Measurements from ENCODE around the gene DTNBP1. TPM values are rescaled to one million over a fixed set of nuclear protein-coding genes. Genes with fewer than 3 reads are reported as not detected.

Gene DTNBP1
- total RNA-seq: 10 to 100 TPM; 24.1 TPM
- 10 to 100 TPM; 34.3 to 34.8 TPM for polyA plus RNA-seq

DNA sequence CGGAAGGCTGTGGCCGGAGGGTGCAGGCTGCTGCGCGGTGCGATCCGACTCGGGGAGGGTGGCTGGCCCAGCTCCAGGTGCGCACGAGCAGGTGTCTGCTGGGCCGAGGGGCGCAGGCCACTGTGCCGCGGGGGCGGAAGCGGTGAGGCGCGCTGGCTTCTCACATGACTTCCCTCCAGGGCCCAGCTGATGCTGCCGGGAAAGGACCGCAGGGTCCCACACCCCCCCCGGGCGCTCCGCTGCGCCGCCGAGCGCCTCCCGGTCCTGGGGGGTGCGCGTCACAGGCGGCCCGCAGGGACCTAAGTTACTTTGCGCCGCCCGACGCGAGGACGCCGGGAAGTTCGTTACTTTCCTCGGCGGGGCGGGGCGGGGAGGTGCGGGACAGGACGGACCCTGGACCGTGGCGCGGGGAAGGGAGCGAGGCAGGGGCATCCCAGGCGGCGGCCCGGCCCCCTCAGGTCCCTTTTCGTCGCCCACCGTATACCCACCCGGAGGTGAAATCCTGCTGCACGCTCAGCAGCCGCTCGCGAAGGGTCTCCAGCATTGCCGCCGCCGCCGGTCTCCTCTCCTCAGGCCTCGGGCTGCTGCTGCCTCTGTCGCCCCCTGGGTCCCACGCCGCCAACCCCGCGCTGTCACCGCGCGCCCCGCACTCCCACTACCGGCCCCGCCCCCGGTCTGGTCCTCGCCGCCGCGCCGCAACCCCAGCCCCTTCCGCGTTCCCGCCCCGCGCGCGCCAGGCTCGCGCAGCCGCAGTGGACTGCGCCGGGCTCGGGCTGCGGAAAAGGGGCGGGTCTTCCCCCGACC is at the start of gene DTNBP1:
Gene DTNBP1 (minus strand): TSS at position 703 of the 804 bp plus-strand sequence. CDS start 159 bp downstream, at position 544.
- Histone ChIP-seq H3K27me3 (ENCODE audit: insufficient read depth, low read length) (no peaks in the 10 kb centered on the region), H3K4me3 (ENCODE audit: low read length in 2 of 2) (peak within 1 kb of the TSS; percentile 62 to 76), H3K4me1 (ENCODE audit: insufficient read depth, low read length) (peaks cover 21% of the 10 kb centered on the region), H3K27ac (ENCODE audit: low read depth, low read length) (peak within 1 kb of the TSS; percentile 60), H3K9me3 (ENCODE audit: control insufficient read depth in 1 of 2, low read length in 2 of 2) (no peaks in the 10 kb centered on the region), H3K36me3 (ENCODE audit: insufficient read depth, low read length) (no peaks in the 10 kb centered on the region)
- H3K27ac Mint-ChIP-seq: peak within 1 kb of the TSS; percentile 77 to 88 (median 86)
- DNase-seq: peak; percentile 79 to 87 (median 81)
- ChIA-PET CTCF (ENCODE audit: partially characterized antibody) (interaction anchor here (0.9 kb wide), 1 partner anchor 37 kb away, joined by 3 read pairs; no protein-coding TSS in a partner anchor), POLR2A (ENCODE audit: partially characterized antibody) (interaction anchor here (0.8 to 2.4 kb wide), 7 partner anchors 9 to 521 kb away, joined by 3 to 9 read pairs (median 4); partner anchors contain the start of gene MYLIP)
- H3K4me3 Mint-ChIP-seq: peak within 1 kb of the TSS; percentile 73 to 91 (median 86)
- peaks cover 24 to 47% (median 37%) of the 10 kb centered on the region in 4 donors for H3K4me1 Mint-ChIP-seq
- H3K36me3 Mint-ChIP-seq: peaks cover 7 to 10% of the 10 kb centered on the region in 2 donors
- no peaks in the 10 kb centered on the region for H3K9me3 Mint-ChIP-seq
- H3K27me3 Mint-ChIP-seq: peaks cover 0 to 4% of the 10 kb centered on the region in 2 donors
- intact Hi-C loops (cut with micrococcal nuclease): loop anchor here (1.0 to 5.0 kb wide), 3 partner anchors 29 to 1100 kb away; partner anchors contain the start of genes ATXN1 and MYLIP

DNA sequence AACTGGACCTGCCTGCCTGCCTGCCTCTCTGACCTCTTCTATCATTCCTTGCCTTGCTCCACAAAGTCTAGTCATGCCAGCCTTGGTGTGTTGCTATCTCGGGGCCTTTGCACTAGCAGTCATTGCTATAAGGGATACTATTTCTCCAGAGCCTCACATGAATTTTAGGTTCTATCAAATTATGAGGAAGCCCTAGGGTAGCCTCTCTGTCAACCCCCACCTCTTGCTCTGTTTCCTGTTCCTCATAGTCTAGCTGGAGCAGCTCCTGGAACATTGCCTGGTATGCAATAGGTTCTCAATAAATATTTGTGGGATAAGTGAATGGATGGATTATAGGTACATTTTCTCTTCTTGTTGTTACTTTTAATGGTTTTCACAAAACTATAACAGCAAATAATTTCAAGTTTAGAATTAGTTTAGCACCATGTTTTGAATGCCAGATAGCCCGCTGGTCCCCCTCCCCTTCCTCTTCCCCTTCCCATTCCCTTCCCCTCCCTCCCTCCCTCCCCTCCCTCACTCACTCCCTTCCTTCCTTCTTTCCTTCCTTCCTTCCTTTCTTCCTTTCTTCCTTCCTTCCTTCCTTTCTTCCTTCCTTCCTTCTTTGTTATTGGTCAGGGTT is 46.9 kb upstream of the DTNBP1 start:
- H3K27ac Mint-ChIP-seq: no peak overlapping the region
- no peak for DNase-seq
- no peak overlapping the region for H3K27ac ChIP-seq (ENCODE audit: low read depth, low read length)
- H3K4me1 ChIP-seq (ENCODE audit: insufficient read depth, low read length): no peaks in the 10 kb centered on the region
- H3K4me3 ChIP-seq (ENCODE audit: low read length in 2 of 2): no peak overlapping the region
- no peaks in the 10 kb centered on the region for H3K36me3 Mint-ChIP-seq
- POLR2A ChIA-PET (ENCODE audit: partially characterized antibody): no interaction called here
- H3K4me3 Mint-ChIP-seq: no peak overlapping the region
- H3K36me3 ChIP-seq (ENCODE audit: insufficient read depth, low read length): no peaks in the 10 kb centered on the region
- intact Hi-C loops (cut with micrococcal nuclease): no loop called here
- H3K9me3 ChIP-seq (ENCODE audit: control insufficient read depth in 1 of 2, low read length in 2 of 2): no peaks in the 10 kb centered on the region
- H3K4me1 Mint-ChIP-seq: no peaks in the 10 kb centered on the region
- no peaks in the 10 kb centered on the region for H3K9me3 Mint-ChIP-seq
- peaks cover 3% of the 10 kb centered on the region for H3K27me3 ChIP-seq (ENCODE audit: insufficient read depth, low read length)
- CTCF ChIA-PET (ENCODE audit: partially characterized antibody): no interaction called here
- H3K27me3 Mint-ChIP-seq: peaks cover 1 to 4% of the 10 kb centered on the region in 2 donors

DNA sequence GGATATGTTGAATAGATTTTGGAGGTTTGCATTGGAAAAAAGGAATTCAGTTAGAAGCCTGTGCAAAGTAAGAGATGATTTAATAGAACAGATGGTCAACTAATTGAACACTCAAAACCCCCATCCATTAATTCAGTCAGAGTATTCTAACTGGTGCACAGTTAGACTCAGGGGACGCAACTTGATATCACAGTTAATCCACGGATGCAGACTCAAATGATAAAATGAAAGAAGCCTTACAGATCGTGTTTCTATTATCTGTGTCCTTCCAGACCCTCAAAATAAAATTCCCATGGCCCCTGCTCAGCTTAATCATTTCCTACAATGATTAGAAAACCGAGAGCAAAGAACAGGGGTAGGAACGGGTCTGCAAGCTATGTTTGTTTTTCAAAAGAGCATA is 45.4 kb upstream of the DTNBP1 start:
- Histone ChIP-seq H3K27me3 (ENCODE audit: insufficient read depth, low read length) (peaks cover 3% of the 10 kb centered on the region), H3K36me3 (ENCODE audit: insufficient read depth, low read length) (no peaks in the 10 kb centered on the region), H3K4me1 (ENCODE audit: insufficient read depth, low read length) (no peaks in the 10 kb centered on the region), H3K9me3 (ENCODE audit: control insufficient read depth in 1 of 2, low read length in 2 of 2) (no peaks in the 10 kb centered on the region), H3K27ac (ENCODE audit: low read depth, low read length) (no peak overlapping the region), H3K4me3 (ENCODE audit: low read length in 2 of 2) (no peak overlapping the region)
- ChIA-PET POLR2A (ENCODE audit: partially characterized antibody) (interaction anchor here (0.6 kb wide), 1 partner anchor 429 kb away, joined by 4 read pairs; no protein-coding TSS in a partner anchor), CTCF (ENCODE audit: partially characterized antibody) (interaction anchor here (1.0 to 1.2 kb wide), 2 partner anchors 15 to 475 kb away, joined by 3 read pairs; no protein-coding TSS in a partner anchor)
- intact Hi-C loops (cut with micrococcal nuclease): no loop called here
- Mint-ChIP-seq H3K36me3 (no peaks in the 10 kb centered on the region), H3K27ac (no peak overlapping the region), H3K9me3 (peaks cover 3 to 13% (median 8%) of the 10 kb centered on the region in 8 donors), H3K27me3 (peaks cover 6 to 7% of the 10 kb centered on the region in 2 donors), H3K4me3 (no peak overlapping the region), H3K4me1 (no peaks in the 10 kb centered on the region)
- DNase-seq: no peak

DNA sequence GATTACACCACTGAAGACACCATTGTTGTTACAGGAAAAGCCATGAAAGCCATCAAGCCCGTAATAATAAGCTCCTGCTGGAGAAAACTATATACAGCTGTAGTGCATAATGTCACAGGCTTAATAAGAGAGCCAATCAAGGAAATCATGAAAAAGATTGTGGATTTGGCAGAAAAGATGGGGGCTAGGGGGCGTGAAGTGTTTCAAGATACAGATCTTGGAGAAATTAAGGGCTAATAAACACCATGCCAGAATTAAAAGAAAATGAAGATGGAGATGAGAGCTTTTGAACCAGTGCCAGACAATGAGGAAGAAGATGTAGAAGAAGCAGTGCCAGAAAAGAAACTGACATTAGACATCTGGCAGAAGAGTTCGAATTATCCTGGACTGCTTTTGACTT is 43.2 kb upstream of the DTNBP1 start:
- Histone ChIP-seq H3K36me3 (ENCODE audit: insufficient read depth, low read length) (no peaks in the 10 kb centered on the region), H3K9me3 (ENCODE audit: control insufficient read depth in 1 of 2, low read length in 2 of 2) (no peaks in the 10 kb centered on the region), H3K27ac (ENCODE audit: low read depth, low read length) (no peak overlapping the region), H3K4me3 (ENCODE audit: low read length in 2 of 2) (no peak overlapping the region), H3K27me3 (ENCODE audit: insufficient read depth, low read length) (peaks cover 3% of the 10 kb centered on the region), H3K4me1 (ENCODE audit: insufficient read depth, low read length) (no peaks in the 10 kb centered on the region)
- DNase-seq: no peak
- intact Hi-C loops (cut with micrococcal nuclease): no loop called here
- ChIA-PET CTCF (ENCODE audit: partially characterized antibody) (interaction anchor here (2.6 kb wide), 1 partner anchor 13 kb away, joined by 7 read pairs; no protein-coding TSS in a partner anchor), POLR2A (ENCODE audit: partially characterized antibody) (no interaction called here)
- no peak overlapping the region for H3K4me3 Mint-ChIP-seq
- H3K9me3 Mint-ChIP-seq: peaks cover 3 to 15% (median 10%) of the 10 kb centered on the region in 8 donors
- H3K27me3 Mint-ChIP-seq: peaks cover 6 to 9% of the 10 kb centered on the region in 2 donors
- no peaks in the 10 kb centered on the region for H3K36me3 Mint-ChIP-seq
- H3K4me1 Mint-ChIP-seq: no peaks in the 10 kb centered on the region
- no peak overlapping the region for H3K27ac Mint-ChIP-seq

- Histone ChIP-seq H3K9me3 (ENCODE audit: control insufficient read depth in 1 of 2, low read length in 2 of 2) (no peaks in the 10 kb centered on the region), H3K36me3 (ENCODE audit: insufficient read depth, low read length) (no peaks in the 10 kb centered on the region), H3K4me3 (ENCODE audit: low read length in 2 of 2) (no peak overlapping the region), H3K27me3 (ENCODE audit: insufficient read depth, low read length) (no peaks in the 10 kb centered on the region), H3K4me1 (ENCODE audit: insufficient read depth, low read length) (no peaks in the 10 kb centered on the region), H3K27ac (ENCODE audit: low read depth, low read length) (no peak overlapping the region)
- Mint-ChIP-seq H3K27ac (no peak overlapping the region), H3K27me3 (peaks cover 6 to 14% of the 10 kb centered on the region in 2 donors), H3K4me3 (no peak overlapping the region), H3K9me3 (peaks cover 0 to 5% (median 4%) of the 10 kb centered on the region in 8 donors), H3K36me3 (no peaks in the 10 kb centered on the region), H3K4me1 (no peaks in the 10 kb centered on the region)
- POLR2A ChIA-PET (ENCODE audit: partially characterized antibody): no interaction called here
- intact Hi-C loops (cut with micrococcal nuclease): no loop called here
- CTCF ChIA-PET (ENCODE audit: partially characterized antibody): no interaction called here
- DNase-seq: no peak
These were observed 35.6 kb upstream of the DTNBP1 start for GRCh38 chr6:15698471-15698870.

DNA sequence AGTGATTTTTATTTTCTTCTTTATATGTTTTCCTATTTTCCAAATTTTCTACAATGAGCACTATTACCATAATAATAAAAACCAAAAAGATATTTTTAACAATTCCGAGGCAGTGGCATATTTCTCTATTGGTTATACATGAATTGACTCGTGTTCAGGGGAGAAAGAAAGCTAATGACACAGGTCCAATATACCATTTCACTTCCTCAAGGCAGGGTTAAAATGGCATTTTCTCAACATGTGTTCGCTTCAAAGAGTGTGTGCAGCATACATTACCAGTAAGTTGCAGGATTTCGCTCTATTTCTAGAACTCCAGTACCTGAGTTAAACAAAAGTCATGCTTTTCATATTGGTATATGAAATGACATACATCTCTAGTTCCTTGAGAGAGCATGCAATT is 35.1 kb upstream of the DTNBP1 start:
- ChIA-PET POLR2A (ENCODE audit: partially characterized antibody) (no interaction called here), CTCF (ENCODE audit: partially characterized antibody) (interaction anchor here (7.0 kb wide), 1 partner anchor 483 kb away, joined by 158 read pairs; no protein-coding TSS in a partner anchor)
- H3K9me3 ChIP-seq (ENCODE audit: control insufficient read depth in 1 of 2, low read length in 2 of 2): no peaks in the 10 kb centered on the region
- no peak overlapping the region for H3K4me3 Mint-ChIP-seq
- no peak overlapping the region for H3K27ac Mint-ChIP-seq
- H3K36me3 ChIP-seq (ENCODE audit: insufficient read depth, low read length): no peaks in the 10 kb centered on the region
- no peaks in the 10 kb centered on the region for H3K4me1 ChIP-seq (ENCODE audit: insufficient read depth, low read length)
- H3K27me3 Mint-ChIP-seq: peaks cover 7 to 14% of the 10 kb centered on the region in 2 donors
- intact Hi-C loops (cut with micrococcal nuclease): no loop called here
- H3K27me3 ChIP-seq (ENCODE audit: insufficient read depth, low read length): no peaks in the 10 kb centered on the region
- no peaks in the 10 kb centered on the region for H3K9me3 Mint-ChIP-seq
- H3K4me3 ChIP-seq (ENCODE audit: low read length in 2 of 2): no peak overlapping the region
- no peaks in the 10 kb centered on the region for H3K4me1 Mint-ChIP-seq
- DNase-seq: no peak
- H3K36me3 Mint-ChIP-seq: no peaks in the 10 kb centered on the region
- no peak overlapping the region for H3K27ac ChIP-seq (ENCODE audit: low read depth, low read length)
